HG02610 (cell line): ENCODE results near the gene INPP5A.

Experiments
- ATAC-seq: cut with Tn5 transposase; IDR thresholded peaks from one replicate; pipeline ENCODE4 v1.9.1; 2021; ENCODE audit warnings: mild to moderate bottlenecking, moderate library complexity; ENCODE audit not compliant: unreplicated experiment

The INPP5A gene

GRCh38 chr10:132774181-132774901 lies 236.8 kb downstream of the INPP5A start:
- ATAC-seq, result no peak

GRCh38 chr10:132774902-132775863 lies 237.6 kb downstream of the INPP5A start:
- ATAC-seq, result no peak

DNA sequence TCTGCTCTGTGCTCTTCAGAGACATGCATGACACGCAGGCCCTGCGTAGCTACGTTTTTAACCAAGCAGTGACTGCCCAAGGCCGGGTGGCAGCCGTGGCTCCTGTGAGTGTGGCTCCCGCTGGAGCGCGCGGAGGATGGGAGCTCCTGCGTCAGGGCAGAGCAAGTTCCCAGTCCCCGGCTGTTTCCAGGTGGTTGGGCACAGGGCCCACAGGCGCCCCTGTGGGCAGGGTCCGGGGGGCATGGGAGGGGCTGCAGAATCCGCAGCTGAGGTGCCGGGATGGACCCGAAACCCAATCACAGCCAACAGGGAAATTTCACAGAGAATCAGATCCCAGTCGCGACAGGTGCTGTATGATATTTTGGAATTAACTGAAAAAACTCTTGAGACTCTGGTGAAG lies 238.6 kb downstream of the INPP5A start:
- no peak for ATAC-seq

DNA sequence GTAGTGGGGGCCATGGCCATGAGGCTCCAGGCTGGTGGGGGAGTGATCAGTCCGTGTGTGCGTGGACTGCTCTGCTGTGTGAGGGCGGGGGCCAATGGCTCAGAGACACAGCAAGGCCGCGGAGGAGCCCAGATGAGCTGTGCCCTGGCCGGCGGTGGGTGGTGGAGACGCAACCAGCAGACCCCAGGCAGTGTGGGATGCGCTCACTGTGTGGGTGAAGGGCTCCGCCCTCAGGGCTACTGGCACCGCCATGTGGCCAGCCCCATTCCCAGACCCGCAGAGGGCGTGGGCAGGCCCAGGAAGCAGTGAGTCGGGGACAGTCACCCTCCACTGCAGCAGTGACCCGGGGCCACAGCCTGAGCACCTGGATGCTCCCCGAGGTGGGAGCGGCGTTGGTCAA lies 239.2 kb downstream of the INPP5A start:
- no peak for ATAC-seq

- no peak for ATAC-seq
These were observed 239.9 kb downstream of the INPP5A start for GRCh38 chr10:132777441-132777840.

DNA sequence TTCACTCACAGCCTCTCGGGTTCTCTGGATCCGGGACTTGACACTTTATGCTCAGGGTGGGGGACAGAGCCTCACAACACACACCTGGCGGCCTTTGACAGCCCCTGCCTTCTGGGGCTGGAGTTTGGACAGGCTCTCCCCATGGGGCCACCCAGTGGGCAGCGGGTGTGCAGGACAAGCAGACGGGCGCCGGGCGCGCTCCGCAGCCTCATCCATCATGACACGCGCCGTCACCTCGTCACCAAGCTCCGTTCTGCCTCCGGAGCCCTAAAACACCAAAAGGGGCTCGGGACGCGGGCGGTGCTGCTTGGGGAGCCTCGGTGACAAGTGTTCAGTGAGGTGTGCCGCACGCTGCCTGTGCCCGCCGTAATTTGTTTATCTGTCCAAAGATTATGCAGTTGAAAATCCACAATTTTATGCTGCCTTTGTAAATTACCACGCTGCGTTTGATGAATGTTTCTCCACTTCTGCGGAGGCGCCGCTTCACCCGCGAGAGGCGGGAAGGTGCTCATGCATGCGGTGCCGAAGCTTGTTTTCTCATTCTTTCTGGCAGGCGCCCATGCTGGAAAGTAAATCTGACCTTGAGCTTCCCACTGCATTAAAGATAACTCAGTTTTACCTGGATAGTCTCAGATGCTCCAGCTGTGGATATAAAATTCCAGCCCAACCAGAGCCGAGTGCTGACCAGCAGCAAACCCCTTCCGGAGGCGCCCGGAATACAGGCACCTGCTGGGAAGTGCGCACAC lies 242.1 kb downstream of the INPP5A start:
- ATAC-seq, result no peak

GRCh38 chr10:132780356-132780755 lies 242.8 kb downstream of the INPP5A start:
- no peak for ATAC-seq

GRCh38 chr10:132781556-132781955 lies 244.0 kb downstream of the INPP5A start:
- no peak for ATAC-seq

- ATAC-seq, result no peak
These were observed 245.8 kb downstream of the INPP5A start for GRCh38 chr10:132783165-132783939.

GRCh38 chr10:132783940-132784865 lies 246.6 kb downstream of the INPP5A start:
- no peak for ATAC-seq

- ATAC-seq, result no peak
These were observed 247.5 kb downstream of the INPP5A start for GRCh38 chr10:132784866-132785722.

- no peak for ATAC-seq
These were observed 248.3 kb downstream of the INPP5A start, which contains the start of gene NKX6-2 for GRCh38 chr10:132785723-132786475. Gene NKX6-2 (minus strand): TSS chr10:132786147. CDS start chr10:132785948, 199 bp downstream.

DNA sequence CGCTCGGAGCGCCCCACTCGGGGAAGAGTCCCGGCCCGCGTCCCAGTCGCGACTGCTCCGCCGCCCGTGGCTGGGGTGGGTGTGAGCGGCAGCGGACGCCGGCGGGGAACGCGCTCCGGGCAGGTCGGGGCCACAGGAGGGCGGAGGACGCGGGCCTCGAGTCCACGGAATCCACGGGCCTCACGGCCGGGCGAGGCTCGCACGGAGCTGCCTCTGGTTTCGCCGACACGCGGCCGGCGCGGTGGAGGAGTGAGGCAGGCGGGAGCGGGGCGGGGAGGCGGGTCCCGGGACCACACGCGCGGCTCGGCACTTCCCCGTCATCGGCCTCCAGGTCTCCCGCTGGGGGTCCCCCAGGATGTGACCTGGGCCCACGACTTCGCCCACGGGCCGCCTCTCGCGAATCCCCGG lies 248.9 kb downstream of the INPP5A start:
- ATAC-seq, result no peak

DNA sequence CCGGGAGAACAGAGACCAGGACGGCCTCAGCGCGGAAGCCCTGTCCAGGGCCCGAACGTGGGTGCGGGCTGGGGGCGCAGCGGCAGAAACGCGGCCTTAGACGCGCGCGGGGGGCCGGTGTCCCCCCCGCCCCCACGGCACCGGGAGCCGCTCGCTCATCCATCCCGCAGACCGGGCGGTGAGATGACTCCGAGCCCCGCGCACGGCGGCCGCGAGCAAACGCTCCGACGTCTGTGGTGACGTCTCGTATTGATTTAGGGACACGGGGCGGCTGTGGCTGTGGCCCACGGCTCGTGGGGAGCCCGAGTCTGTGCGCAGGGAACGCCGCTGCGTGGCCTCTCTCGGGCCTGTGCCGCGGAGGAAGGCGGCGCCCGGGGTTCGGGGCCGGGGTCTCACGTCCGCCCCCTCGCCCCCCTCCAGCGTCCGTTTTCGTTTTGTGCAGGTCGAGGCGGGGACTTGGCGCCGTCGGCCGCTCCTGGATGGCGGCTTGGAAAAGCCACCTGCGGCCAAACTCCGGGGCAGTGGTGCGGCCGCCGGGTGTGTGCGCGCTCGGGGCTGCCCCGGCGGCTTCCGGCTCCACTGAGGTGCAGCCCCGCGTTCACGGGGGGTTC lies 249.4 kb downstream of the INPP5A start:
- no peak for ATAC-seq

DNA sequence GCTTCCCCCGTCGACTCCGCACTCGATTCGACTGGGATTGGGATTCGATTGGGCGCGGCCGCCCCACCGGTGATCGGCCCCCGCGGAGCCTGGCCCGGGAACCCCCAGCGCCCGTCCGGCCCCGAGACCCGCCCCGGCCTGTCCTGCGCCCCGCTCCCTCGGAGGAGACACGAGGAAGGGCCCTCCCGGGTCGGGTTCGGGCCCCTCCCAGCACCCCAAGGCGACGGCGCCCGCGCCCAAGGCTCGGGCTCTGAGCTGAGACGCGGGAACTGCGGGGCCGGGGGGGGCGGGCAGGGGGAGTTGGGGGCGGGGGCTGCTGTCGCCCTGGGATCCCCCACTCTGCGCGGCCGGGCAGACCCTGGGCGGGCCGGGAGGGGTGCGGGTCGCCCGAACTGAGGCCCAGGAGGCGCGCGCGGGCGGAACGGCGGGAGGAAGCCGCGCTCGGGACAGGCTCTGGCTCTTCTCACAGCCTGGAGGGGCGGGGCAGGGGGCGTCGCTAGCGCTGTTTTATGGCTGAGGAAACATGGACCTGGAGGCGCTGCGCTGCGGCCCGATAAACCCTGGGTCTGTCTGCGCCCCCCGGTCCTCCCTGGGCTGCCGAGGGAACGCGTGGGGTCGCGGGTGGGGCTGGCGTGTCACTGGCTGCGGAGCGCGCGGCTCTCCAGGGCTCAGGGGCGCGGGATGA lies 250.1 kb downstream of the INPP5A start:
- no peak for ATAC-seq

GRCh38 chr10:132788180-132788830 lies 250.7 kb downstream of the INPP5A start:
- no peak for ATAC-seq
